ENCODE results near the gene FANCD2.
"Not testable (repeated sequence)": the region's sequence is repeated elsewhere in the genome, so short reads cannot be mapped to it uniquely, and the experiment has no call there.

Gene FANCD2

GRCh38 chr3:10115326-10116137 lies 89.3 kb downstream of the FANCD2 start, which contains the start of gene BRK1:
BRK1 (plus strand) TSS chr3:10115675; CDS start chr3:10115702, 27 bp downstream.
- DNase-seq: peak; percentile 96

GRCh38 chr3:10116138-10116460 lies 89.9 kb downstream of the FANCD2 start:
- peak; percentile 28 for DNase-seq

DNA sequence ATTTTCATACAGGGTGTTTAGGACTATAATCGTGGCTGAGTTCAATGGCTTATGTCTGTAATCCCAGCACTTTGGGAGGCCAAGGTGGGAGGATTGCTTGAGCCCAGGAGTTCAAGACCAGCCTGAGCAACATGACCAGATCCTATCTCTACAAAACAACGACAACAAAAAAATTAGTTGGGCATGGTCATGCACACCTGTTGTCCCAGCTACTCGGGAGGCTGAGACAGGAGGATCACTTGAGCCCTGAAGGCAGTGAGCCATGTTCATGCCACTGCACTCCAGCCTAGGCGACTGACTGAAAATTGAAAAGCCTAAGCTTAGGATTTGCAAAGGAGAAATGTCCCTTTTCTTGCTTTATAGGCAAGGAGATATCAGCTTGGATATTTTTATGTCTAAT lies 90.7 kb downstream of the FANCD2 start:
- no peak for DNase-seq

- DNase-seq: no peak
Observed at GRCh38 chr3:10119376-10119775, 93.1 kb downstream of the FANCD2 start.

DNA sequence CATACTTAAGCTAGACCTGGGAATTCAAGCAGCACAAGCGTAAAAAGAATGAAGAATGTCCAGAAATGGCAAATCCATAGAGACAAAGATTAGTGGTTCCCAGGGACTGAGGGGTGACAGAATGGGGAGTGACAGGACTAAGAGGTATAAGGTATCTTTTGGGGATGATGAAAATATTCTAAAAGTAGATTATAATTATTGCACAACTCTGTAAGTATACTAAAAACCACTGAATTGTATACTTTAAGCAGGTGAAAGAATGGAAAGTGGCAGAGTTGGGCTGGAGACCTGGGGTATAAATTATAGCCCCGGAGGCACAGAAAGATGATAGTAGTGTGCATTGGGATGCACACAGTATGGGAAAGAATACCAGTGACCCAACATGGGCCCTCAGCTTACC lies 94.8 kb downstream of the FANCD2 start:
- no peak for DNase-seq

GRCh38 chr3:10122724-10123123 lies 96.5 kb downstream of the FANCD2 start:
- DNase-seq: no peak

DNA sequence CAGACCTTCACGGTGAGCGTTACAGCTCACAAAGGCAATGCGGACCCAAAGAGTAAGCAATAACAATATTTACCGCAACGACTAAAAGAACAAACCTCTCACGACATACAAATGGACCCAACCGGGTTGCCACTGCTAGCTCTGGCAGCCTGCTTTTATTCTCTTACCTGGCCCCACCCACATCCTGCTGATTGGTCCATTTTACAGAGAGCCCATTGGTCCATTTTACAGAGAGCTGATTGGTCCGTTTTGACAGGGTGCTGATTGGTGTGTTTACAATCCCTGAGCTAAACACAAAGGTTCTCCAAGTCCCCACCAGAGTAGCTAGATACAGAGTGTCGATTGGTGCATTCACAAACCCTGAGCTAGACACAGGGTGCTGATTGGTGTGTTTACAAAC lies 109.6 kb downstream of the FANCD2 start:
- not testable (repeated sequence) for DNase-seq

- no peak for DNase-seq
Observed at GRCh38 chr3:10136426-10137005, 110.3 kb downstream of the FANCD2 start.

DNA sequence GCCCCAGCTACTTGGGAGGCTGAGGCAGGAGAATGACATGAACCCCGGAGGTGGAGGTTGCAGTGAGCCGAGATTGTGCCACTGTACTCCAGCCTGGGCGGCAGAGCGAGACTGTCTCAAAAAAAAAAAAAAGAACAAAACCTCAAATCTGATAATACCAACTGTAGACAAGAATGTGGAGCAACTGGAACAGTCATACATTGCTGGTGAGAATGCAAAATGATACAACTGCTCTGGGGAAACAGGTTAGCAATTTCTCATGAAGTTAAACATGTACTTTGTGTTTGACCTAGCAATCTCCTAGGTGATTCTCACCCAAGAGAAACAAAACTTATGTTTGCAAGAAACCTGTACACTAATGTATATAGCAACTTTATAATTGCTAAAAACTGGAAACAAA lies 110.9 kb downstream of the FANCD2 start:
- no peak for DNase-seq

GRCh38 chr3:10140996-10141546 lies 114.8 kb downstream of the FANCD2 start:
- no peak for DNase-seq

DNA sequence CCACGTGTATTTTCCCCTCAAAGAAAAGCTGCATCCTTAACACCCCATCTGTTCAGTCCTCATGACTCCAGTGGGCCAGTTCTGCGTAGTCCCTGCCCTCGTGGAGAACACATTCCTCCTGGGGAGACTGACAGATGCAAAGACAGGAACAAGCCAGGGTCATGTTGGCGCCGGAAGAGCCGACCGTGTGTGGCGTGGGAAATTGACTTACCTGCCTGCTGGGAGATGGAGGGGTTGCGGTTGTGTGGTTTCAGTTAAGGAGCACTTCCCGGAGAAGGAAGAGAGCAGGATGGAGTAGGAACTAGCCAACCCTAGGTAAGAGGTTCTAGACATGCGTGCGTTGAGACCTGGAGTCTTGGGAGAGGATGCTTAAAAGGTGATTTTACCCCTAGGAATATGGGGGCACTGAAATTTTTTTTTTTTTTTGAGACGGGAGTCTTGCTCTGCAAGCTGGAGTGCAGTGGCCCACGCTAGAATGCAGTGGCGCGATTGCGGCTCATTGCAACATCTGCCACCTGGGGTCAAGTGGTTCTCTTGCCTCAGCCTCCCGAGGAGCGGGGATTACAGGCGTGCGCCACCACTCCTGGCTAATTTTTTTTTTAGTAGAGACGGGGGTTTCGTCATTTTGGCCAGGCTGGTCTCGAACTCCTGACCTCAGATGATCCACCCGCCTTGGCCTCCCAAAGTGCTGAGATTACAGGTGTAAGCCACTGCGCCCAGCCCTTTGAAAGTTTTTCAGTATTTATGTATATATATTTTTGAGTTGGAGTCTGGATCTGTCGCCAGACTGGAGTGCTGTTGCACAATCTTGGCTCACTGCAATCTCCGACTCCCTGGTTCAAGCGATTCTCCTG lies 116.7 kb downstream of the FANCD2 start:
- no peak for DNase-seq

GRCh38 chr3:10145685-10146084 lies 119.4 kb downstream of the FANCD2 start:
- DNase-seq: no peak

DNA sequence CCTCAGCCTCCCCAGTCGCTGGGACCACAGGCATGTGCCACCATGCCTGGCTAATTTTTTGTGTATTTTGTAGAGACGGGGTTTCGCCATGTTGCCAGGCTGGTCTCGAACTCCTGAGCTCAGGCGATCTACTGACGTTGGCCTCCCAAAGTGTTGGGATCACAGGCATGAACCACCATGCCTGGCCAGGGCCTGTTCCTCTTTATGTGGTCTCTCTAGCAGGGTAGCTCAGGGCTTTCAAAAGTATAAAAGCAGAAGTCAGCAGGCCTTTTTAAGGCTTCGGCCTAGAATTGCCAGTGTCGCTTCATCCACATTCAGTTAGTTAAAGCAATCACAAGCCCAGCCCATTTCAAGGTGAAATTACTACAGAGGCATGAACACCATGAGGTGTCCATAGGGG lies 123.0 kb downstream of the FANCD2 start:
- DNase-seq: peak; percentile 33

- DNase-seq: no peak
Observed at GRCh38 chr3:10150987-10151386, 124.8 kb downstream of the FANCD2 start.

Data from GDM1 (cell line).